Muscle of leg (tissue), 11 donors: Measurements from ENCODE around the gene CACNA1S. TPM values are rescaled to one million over a fixed set of nuclear protein-coding genes. Genes with fewer than 3 reads are reported as not detected.

ENCODE experiments used
- DNase-seq: peaks from one replicate; pipeline ENCODE4 v3.0.0; 2013
- H3K27ac ChIP-seq: one replicate; pipeline ENCODE4 v1.5.1; 2013; ENCODE audit warnings: mild to moderate bottlenecking, low read length, control low read depth
- H3K27me3 ChIP-seq: one replicate; pipeline ENCODE4 v1.6.1; 2013; ENCODE audit warnings: low read length; ENCODE audit not compliant: control insufficient read depth, insufficient read depth
- H3K36me3 ChIP-seq: one replicate; pipeline ENCODE4 v1.6.1; 2013; ENCODE audit warnings: low read length; ENCODE audit not compliant: control insufficient read depth, insufficient read depth
- H3K4me1 ChIP-seq: one replicate; pipeline ENCODE4 v1.6.1; 2013; ENCODE audit warnings: low read length; ENCODE audit not compliant: control insufficient read depth, insufficient read depth
- H3K4me3 ChIP-seq: one replicate; pipeline ENCODE4 v1.5.1; 2013; ENCODE audit warnings: low read length, control low read depth
- H3K9me3 ChIP-seq: replicated peaks from 2 replicates; pipeline ENCODE4 v1.6.1; 2013; ENCODE audit warnings: low read depth, low read length; ENCODE audit not compliant: control insufficient read depth
- WGBS: methylation state at CpG from one replicate; pipeline ENCODE4 v1.1.5; 2013; ENCODE audit warnings: missing lambda C conversion rate; ENCODE audit not compliant: insufficient coverage; 5-methylcytosine and 5-hydroxymethylcytosine counted together
- polyA plus RNA-seq, 8 donors: library from polyadenylated mRNA; unstranded; fragments of 120-200 nt; gene quantifications; one replicate each; pipeline versions ENCODE4 v1.2.1 to v1.2.3, GENCODE V29; 2013; ENCODE audit warnings: inconsistent platforms in 1 of 8, low replicate concordance in 1 of 8; ENCODE audit not compliant: insufficient read length in 8 of 8, insufficient read depth in 1 of 8
- total RNA-seq: library from RNA; stranded (reverse); fragments of 120-200 nt; gene quantifications from one replicate; pipeline ENCODE4 v1.2.4, GENCODE V29; 2013

The CACNA1S gene
- total and polyA plus RNA-seq, 9 donors: 26.1 to 55.2 (median 41.5) TPM

- Histone ChIP-seq H3K9me3 (no peaks in the 10 kb centered on the region), H3K4me3 (no peak overlapping the region), H3K27ac (no peak overlapping the region), H3K36me3 (peaks cover 8% of the 10 kb centered on the region), H3K4me1 (peaks cover 36% of the 10 kb centered on the region), H3K27me3 (no peaks in the 10 kb centered on the region)
- 93% methylated on average over 9 of the region's 13 CpGs for WGBS
- no peak for DNase-seq
Measured at GRCh38 chr1:201128962-201129361, 16.7 kb upstream of the CACNA1S start.

GRCh38 chr1:201128476-201128875 lies 16.2 kb upstream of the CACNA1S start:
- WGBS: 92% methylated on average over 4 of the region's 9 CpGs
- no peak overlapping the region for H3K27ac ChIP-seq
- H3K36me3 ChIP-seq: peaks cover 6% of the 10 kb centered on the region
- H3K27me3 ChIP-seq: no peaks in the 10 kb centered on the region
- no peak overlapping the region for H3K4me3 ChIP-seq
- peaks cover 36% of the 10 kb centered on the region for H3K4me1 ChIP-seq
- H3K9me3 ChIP-seq: no peaks in the 10 kb centered on the region
- no peak for DNase-seq

- 90% methylated on average over 5 of the region's 17 CpGs for WGBS
- H3K36me3 ChIP-seq: peaks cover 3% of the 10 kb centered on the region
- no peak overlapping the region for H3K4me3 ChIP-seq
- no peaks in the 10 kb centered on the region for H3K27me3 ChIP-seq
- peaks cover 36% of the 10 kb centered on the region for H3K4me1 ChIP-seq
- H3K9me3 ChIP-seq: no peaks in the 10 kb centered on the region
- no peak overlapping the region for H3K27ac ChIP-seq
- DNase-seq: no peak
Measured at GRCh38 chr1:201127755-201128455, 15.7 kb upstream of the CACNA1S start.

- Histone ChIP-seq H3K4me3 (no peak within 1 kb of the TSS), H3K9me3 (no peaks in the 10 kb centered on the region), H3K36me3 (no peaks in the 10 kb centered on the region), H3K27ac (no peak within 1 kb of the TSS), H3K4me1 (peaks cover 36% of the 10 kb centered on the region), H3K27me3 (no peaks in the 10 kb centered on the region)
- DNase-seq: no peak
- 66% methylated on average over 21 of the region's 24 CpGs for WGBS
Measured at GRCh38 chr1:201126832-201127754, 14.9 kb upstream of the CACNA1S start, which contains the start of gene ASCL5. ASCL5 (minus strand) TSS chr1:201127184; CDS start chr1:201115372, 11,812 bp downstream.

- Histone ChIP-seq H3K9me3 (no peaks in the 10 kb centered on the region), H3K4me3 (no peak overlapping the region), H3K27me3 (no peaks in the 10 kb centered on the region), H3K27ac (no peak overlapping the region), H3K4me1 (peaks cover 36% of the 10 kb centered on the region), H3K36me3 (no peaks in the 10 kb centered on the region)
- 67% methylated on average over 3 of the region's 3 CpGs for WGBS
- no peak for DNase-seq
Measured at GRCh38 chr1:201126463-201126831, 14.2 kb upstream of the CACNA1S start.

GRCh38 chr1:201125800-201126199 lies 13.6 kb upstream of the CACNA1S start:
- DNase-seq: peak; percentile 44
- Histone ChIP-seq H3K27me3 (no peaks in the 10 kb centered on the region), H3K36me3 (no peaks in the 10 kb centered on the region), H3K4me3 (no peak overlapping the region), H3K9me3 (no peaks in the 10 kb centered on the region), H3K4me1 (peaks cover 37% of the 10 kb centered on the region), H3K27ac (no peak overlapping the region)
- no CpG with 5 or more reads among the region's 7 CpGs for WGBS

GRCh38 chr1:201125019-201125418 lies 12.8 kb upstream of the CACNA1S start:
- H3K4me1 ChIP-seq: peaks cover 44% of the 10 kb centered on the region
- H3K36me3 ChIP-seq: no peaks in the 10 kb centered on the region
- H3K27me3 ChIP-seq: no peaks in the 10 kb centered on the region
- no peak overlapping the region for H3K4me3 ChIP-seq
- WGBS: 35% methylated on average over 9 of the region's 9 CpGs
- no peaks in the 10 kb centered on the region for H3K9me3 ChIP-seq
- peak; percentile 42 for DNase-seq
- H3K27ac ChIP-seq: no peak overlapping the region

GRCh38 chr1:201123866-201124265 lies 11.6 kb upstream of the CACNA1S start:
- no peak for DNase-seq
- Histone ChIP-seq H3K4me1 (peaks cover 52% of the 10 kb centered on the region), H3K27me3 (no peaks in the 10 kb centered on the region), H3K27ac (no peak overlapping the region), H3K36me3 (no peaks in the 10 kb centered on the region), H3K9me3 (no peaks in the 10 kb centered on the region), H3K4me3 (no peak overlapping the region)
- WGBS: 50% methylated on average over 1 of the region's 1 CpG

- Histone ChIP-seq H3K36me3 (no peaks in the 10 kb centered on the region), H3K4me3 (no peak overlapping the region), H3K27me3 (peaks cover 1% of the 10 kb centered on the region), H3K4me1 (peaks cover 43% of the 10 kb centered on the region), H3K27ac (no peak overlapping the region), H3K9me3 (no peaks in the 10 kb centered on the region)
- no peak for DNase-seq
- 100% methylated on average over 1 of the region's 10 CpGs for WGBS
Measured at GRCh38 chr1:201122321-201122957, 10.2 kb upstream of the CACNA1S start.
